SJCRH30 (cell line): Measurements from ENCODE around the gene IRGC. TPM values are rescaled to one million over a fixed set of nuclear protein-coding genes. Genes with fewer than 3 reads are reported as not detected.

Experiments used
- DNase-seq, 2 experiments: peaks; one replicate each; pipeline ENCODE4 v3.0.0-alpha.2; 2015 to 2020
- H3K27ac ChIP-seq: fragments of 250-450 bp; sonication (Bioruptor Pico); 2 replicates; pipeline ENCODE4 v1.5.1; 2020; ENCODE audit warnings: mild to moderate bottlenecking, moderate library complexity
- H3K27me3 ChIP-seq: fragments of 250-450 bp; sonication (Bioruptor Pico); 2 replicates; pipeline ENCODE4 v1.5.1; 2020; ENCODE audit warnings: mild to moderate bottlenecking, moderate library complexity
- H3K36me3 ChIP-seq: fragments of 250-450 bp; sonication (Bioruptor Pico); 2 replicates; pipeline ENCODE4 v1.5.1; 2020; ENCODE audit warnings: mild to moderate bottlenecking, moderate library complexity
- H3K4me1 ChIP-seq: fragments of 250-450 bp; sonication (Bioruptor Pico); 2 replicates; pipeline ENCODE4 v1.5.1; 2020; ENCODE audit warnings: mild to moderate bottlenecking, moderate library complexity
- H3K4me3 ChIP-seq: fragments of 250-450 bp; sonication (Bioruptor Pico); 2 replicates; pipeline ENCODE4 v1.5.1; 2020; ENCODE audit warnings: mild to moderate bottlenecking, moderate library complexity
- H3K9me3 ChIP-seq: fragments of 250-450 bp; sonication (Bioruptor Pico); replicated peaks from 2 replicates; pipeline ENCODE4 v1.5.1; 2020; ENCODE audit warnings: mild to moderate bottlenecking, moderate library complexity
- total RNA-seq: library from RNA; depleted of rRNA; stranded (reverse); fragments of >200 nt; shearing (Covaris generic); gene quantifications from 2 replicates; pipeline ENCODE4 v1.2.3, GENCODE V29; 2014

IRGC gene
- total RNA-seq, 1 experiment from 2014 or later, result not detected

GRCh38 chr19:43700395-43701000 lies 15.4 kb upstream of the IRGC start:
- H3K27ac ChIP-seq, result peak overlapping the region; percentile 25
- peak; percentile 77 to 85 for DNase-seq
- H3K9me3 ChIP-seq, result no peaks in the 10 kb centered on the region
- peak overlapping the region; percentile 43 for H3K4me3 ChIP-seq
- H3K36me3 ChIP-seq, result no peaks in the 10 kb centered on the region
- no peaks in the 10 kb centered on the region for H3K27me3 ChIP-seq
- H3K4me1 ChIP-seq, result peaks cover 23% of the 10 kb centered on the region

DNA sequence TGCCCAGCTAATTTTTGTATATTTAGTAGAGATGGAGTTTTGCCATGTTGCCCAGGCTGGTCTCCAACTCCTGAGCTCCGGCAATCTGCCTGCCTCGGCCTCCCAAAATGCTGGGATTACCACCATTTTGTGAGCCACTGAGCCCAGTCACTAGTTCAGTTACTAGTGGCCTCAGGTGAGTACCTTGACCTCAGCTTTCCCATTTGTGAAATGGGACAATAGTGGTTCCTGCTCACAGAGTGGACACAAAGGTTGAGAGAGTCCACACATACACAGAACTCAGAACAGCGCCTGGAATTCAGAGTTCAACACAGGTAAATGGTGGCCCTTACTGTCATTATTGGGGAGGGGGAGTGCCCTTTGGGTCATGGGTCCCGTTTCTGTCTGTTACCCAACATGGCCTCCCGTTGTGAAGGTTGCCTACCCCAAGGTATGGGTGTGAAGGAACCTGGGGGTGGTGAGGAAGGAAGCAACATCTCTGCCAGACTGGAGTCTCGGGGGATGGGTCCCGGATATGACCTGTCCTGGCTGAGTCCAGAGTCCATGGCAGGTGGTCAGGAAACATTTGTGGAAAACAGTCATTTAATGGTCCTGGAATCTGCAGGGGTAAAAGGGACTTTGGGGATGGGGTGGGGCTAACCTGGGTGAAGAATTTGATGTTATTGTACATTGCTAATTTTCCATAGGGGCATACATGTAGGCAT lies 11.7 kb upstream of the IRGC start:
- H3K36me3 ChIP-seq, result no peaks in the 10 kb centered on the region
- H3K27ac ChIP-seq, result no peak overlapping the region
- DNase-seq, result no peak
- H3K27me3 ChIP-seq, result no peaks in the 10 kb centered on the region
- H3K4me3 ChIP-seq, result no peak overlapping the region
- no peaks in the 10 kb centered on the region for H3K9me3 ChIP-seq
- peaks cover 23% of the 10 kb centered on the region for H3K4me1 ChIP-seq

DNA sequence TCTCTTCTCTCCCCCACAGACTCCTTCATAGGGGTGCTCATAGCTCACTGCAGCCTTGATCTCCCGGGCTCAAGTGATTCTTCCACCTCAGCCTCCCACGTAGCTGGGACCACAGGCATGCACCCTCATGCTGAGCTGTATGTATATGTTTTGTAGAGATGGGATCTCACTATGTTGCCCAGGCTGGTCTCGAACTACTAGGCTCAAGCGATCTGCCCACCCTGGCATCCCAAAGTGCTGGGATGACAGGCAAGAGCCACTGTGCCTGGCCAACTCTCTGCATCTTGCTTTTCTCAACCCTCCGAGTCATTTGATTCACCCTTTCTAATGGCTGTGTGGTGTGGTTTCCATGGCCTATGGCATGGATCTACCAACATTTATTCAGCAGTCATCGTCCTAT lies 10.1 kb upstream of the IRGC start:
- DNase-seq, result no peak
- no peaks in the 10 kb centered on the region for H3K9me3 ChIP-seq
- H3K4me3 ChIP-seq, result no peak overlapping the region
- no peaks in the 10 kb centered on the region for H3K27me3 ChIP-seq
- H3K27ac ChIP-seq, result no peak overlapping the region
- peaks cover 15% of the 10 kb centered on the region for H3K4me1 ChIP-seq
- H3K36me3 ChIP-seq, result no peaks in the 10 kb centered on the region

DNA sequence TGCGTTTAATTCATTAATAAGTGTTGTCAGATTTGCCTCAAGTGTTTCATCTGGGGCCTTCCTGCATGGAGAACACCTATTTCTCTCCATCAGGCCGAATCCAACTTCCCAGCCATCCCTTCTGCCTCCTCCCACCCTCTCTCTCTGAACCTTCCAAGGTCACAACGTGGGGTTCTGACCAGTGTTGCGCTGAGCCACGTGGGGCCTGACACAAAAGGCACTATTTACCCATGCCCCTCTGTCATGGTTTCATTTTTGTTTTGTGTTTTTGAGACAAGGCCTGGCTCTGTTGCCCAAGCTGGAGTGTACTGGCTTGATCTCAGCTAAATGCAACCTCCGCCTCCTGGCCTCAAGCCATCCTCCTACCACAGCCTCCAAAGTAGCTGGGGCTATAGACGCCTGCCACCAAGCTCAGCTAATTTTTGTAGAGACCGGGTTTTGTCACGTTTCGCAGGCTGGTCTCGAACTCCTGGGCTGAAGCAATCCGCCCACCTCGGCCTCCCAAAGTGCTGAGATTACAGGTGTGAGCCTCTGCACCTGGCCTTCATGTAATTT lies 8.6 kb upstream of the IRGC start:
- DNase-seq, result no peak
- no peak overlapping the region for H3K4me3 ChIP-seq
- H3K27me3 ChIP-seq, result no peaks in the 10 kb centered on the region
- H3K9me3 ChIP-seq, result no peaks in the 10 kb centered on the region
- no peaks in the 10 kb centered on the region for H3K36me3 ChIP-seq
- no peak overlapping the region for H3K27ac ChIP-seq
- H3K4me1 ChIP-seq, result peaks cover 15% of the 10 kb centered on the region

GRCh38 chr19:43708716-43709115 lies 7.2 kb upstream of the IRGC start:
- Histone ChIP-seq H3K27ac (no peak overlapping the region), H3K4me1 (0 out of 2 replicates have a peak, but pooled peaks cover 3% of the 10 kb centered on the region), H3K27me3 (no peaks in the 10 kb centered on the region), H3K4me3 (no peak overlapping the region), H3K9me3 (no peaks in the 10 kb centered on the region), H3K36me3 (no peaks in the 10 kb centered on the region)
- DNase-seq, result no peak

DNA sequence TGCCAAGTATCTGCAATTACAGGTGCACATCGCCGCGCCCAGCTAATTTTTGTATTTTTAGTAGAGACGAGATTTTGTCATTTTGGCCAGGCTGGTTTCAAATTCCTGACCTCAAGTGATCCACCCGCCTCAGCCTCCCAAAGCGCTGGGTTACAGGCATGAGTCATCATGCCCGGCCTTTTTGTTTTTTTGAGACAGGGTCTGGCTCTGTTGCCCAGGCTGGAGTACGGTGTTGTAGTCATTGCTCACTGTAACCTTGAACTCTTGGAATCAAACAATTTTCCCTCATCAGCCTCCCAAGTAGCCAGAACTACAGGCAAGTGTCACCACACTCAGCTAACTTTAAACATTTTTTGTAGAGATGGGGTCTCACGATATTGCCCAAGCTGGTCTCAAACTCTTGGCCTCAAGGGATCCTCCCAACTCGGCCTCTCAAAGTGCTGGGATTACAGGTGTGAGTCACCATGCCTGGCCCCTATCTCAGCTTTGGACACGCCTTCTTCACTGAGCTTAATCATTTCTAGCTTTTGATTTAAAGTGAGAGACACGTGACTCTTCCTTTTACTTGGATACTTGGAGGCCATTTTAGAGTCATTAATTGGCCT lies 4.0 kb upstream of the IRGC start:
- Histone ChIP-seq H3K4me3 (no peak overlapping the region), H3K9me3 (no peaks in the 10 kb centered on the region), H3K36me3 (no peaks in the 10 kb centered on the region), H3K27ac (no peak overlapping the region), H3K27me3 (no peaks in the 10 kb centered on the region), H3K4me1 (0 out of 2 replicates have a peak, but pooled peaks cover 3% of the 10 kb centered on the region)
- DNase-seq, result no peak

DNA sequence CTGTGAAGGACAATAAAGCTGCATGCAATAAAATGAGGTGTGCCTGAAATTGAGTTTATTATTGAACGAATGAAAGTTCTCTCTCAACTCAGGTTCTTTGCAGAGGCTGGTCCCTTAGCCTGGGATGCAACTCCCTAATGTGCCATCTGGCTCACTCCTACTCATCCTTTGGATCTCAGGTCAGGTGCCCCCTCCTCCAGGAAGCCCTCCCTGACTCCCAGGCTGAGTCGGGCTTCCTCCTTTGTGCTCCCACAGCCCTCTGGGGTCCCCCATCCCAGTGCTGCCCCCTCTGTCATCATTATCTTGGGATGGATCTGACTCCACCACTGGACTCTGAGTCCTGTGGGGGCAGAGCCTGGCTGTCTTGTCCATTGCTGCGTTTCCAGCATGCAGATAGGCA lies 2.7 kb upstream of the IRGC start:
- no peaks in the 10 kb centered on the region for H3K36me3 ChIP-seq
- H3K4me3 ChIP-seq, result no peak overlapping the region
- DNase-seq, result no peak
- H3K27me3 ChIP-seq, result no peaks in the 10 kb centered on the region
- H3K27ac ChIP-seq, result no peak overlapping the region
- no peaks in the 10 kb centered on the region for H3K9me3 ChIP-seq
- H3K4me1 ChIP-seq, result 0 out of 2 replicates have a peak, but pooled peaks cover 3% of the 10 kb centered on the region

GRCh38 chr19:43718627-43719377 lies 2.9 kb downstream of the IRGC start:
- no peaks in the 10 kb centered on the region for H3K4me1 ChIP-seq
- H3K27me3 ChIP-seq, result no peaks in the 10 kb centered on the region
- no peak for DNase-seq
- H3K36me3 ChIP-seq, result no peaks in the 10 kb centered on the region
- no peak overlapping the region for H3K4me3 ChIP-seq
- H3K9me3 ChIP-seq, result no peaks in the 10 kb centered on the region
- H3K27ac ChIP-seq, result no peak overlapping the region

- Histone ChIP-seq H3K4me3 (no peak overlapping the region), H3K27ac (no peak overlapping the region), H3K27me3 (no peaks in the 10 kb centered on the region), H3K36me3 (no peaks in the 10 kb centered on the region), H3K9me3 (no peaks in the 10 kb centered on the region), H3K4me1 (no peaks in the 10 kb centered on the region)
- DNase-seq, result no peak
Measured at GRCh38 chr19:43719378-43719868, 3.5 kb downstream of the IRGC start.

DNA sequence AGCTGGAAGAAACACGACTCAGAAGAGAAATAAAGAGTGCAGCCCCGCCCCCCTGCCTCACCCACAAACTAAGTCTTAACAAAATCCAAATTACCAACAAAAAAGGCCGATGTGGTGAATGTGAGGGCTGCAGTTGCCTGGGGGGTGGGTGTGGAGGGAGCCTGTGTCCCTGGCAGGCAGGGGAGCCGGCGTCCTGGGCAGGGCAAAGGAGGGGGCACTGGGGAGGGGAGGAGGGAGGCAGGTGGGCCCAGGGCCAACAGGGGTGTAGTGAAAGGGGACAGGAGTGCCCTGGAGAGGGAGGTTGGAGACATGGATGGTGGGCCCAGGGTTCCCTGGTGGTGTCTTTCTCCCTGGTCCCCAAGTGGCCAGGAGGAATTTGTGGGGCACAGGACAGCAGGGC lies 4.0 kb downstream of the IRGC start:
- Histone ChIP-seq H3K27me3 (no peaks in the 10 kb centered on the region), H3K4me1 (no peaks in the 10 kb centered on the region), H3K4me3 (no peak overlapping the region), H3K9me3 (no peaks in the 10 kb centered on the region), H3K36me3 (no peaks in the 10 kb centered on the region), H3K27ac (no peak overlapping the region)
- DNase-seq, result no peak

- Histone ChIP-seq H3K9me3 (no peaks in the 10 kb centered on the region), H3K4me3 (no peak overlapping the region), H3K27me3 (no peaks in the 10 kb centered on the region), H3K36me3 (no peaks in the 10 kb centered on the region), H3K4me1 (no peaks in the 10 kb centered on the region), H3K27ac (no peak overlapping the region)
- DNase-seq, result no peak
Measured at GRCh38 chr19:43720936-43721335, 5.1 kb downstream of the IRGC start.

DNA sequence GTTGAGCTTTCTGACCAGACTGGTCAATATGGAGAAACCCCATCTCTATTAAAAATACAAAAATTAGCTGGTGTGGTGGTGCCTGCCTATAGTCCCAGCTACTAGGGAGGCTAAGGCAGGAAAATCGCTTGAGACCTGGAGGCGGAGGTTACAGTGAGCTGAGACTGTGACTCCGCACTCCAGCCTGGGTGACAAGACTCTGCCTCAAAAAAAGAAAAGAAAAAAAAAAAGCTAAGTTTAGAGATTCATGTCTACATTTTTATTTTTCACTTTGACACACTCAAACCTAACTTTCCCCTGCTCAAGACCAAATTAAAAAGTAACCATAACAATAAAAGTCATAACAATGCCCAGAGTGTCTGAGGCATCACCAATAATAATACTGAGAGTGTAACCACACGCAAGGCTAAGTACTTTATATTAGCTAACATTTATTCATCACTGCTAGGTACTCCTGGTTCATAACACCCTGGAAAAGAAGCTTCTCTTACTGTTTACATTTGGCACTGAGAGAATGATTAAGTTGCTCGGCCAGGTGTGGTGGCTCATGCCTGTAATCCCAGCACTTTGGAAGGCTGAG lies 5.7 kb downstream of the IRGC start:
- H3K4me1 ChIP-seq, result no peaks in the 10 kb centered on the region
- no peaks in the 10 kb centered on the region for H3K27me3 ChIP-seq
- no peak for DNase-seq
- H3K27ac ChIP-seq, result no peak overlapping the region
- no peaks in the 10 kb centered on the region for H3K36me3 ChIP-seq
- no peak overlapping the region for H3K4me3 ChIP-seq
- no peaks in the 10 kb centered on the region for H3K9me3 ChIP-seq

DNA sequence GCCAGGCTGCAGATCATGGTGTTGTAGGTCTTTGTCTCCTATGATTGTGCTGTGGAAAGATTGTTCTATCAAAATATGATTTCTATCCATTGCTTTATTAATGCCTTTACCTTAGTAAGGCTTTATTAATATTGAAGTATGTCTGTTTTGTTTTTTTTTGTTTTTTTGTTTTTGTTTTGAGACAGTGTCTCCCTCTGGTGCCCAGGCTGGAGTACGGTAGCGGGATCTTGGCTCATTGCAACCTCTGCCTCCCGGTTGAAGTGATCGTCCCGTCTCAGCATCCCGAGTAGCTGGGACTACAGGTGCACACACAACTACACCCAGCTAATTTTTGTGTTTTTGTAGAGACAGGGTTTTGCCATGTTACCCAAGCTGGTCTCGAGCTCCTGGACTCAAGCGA lies 7.7 kb downstream of the IRGC start:
- Histone ChIP-seq H3K9me3 (no peaks in the 10 kb centered on the region), H3K36me3 (no peaks in the 10 kb centered on the region), H3K4me3 (no peak overlapping the region), H3K4me1 (no peaks in the 10 kb centered on the region), H3K27me3 (no peaks in the 10 kb centered on the region), H3K27ac (no peak overlapping the region)
- DNase-seq, result no peak

- no peak overlapping the region for H3K4me3 ChIP-seq
- no peak overlapping the region for H3K27ac ChIP-seq
- no peaks in the 10 kb centered on the region for H3K36me3 ChIP-seq
- no peak for DNase-seq
- H3K9me3 ChIP-seq, result no peaks in the 10 kb centered on the region
- no peaks in the 10 kb centered on the region for H3K4me1 ChIP-seq
- H3K27me3 ChIP-seq, result no peaks in the 10 kb centered on the region
Measured at GRCh38 chr19:43724896-43725295, 9.0 kb downstream of the IRGC start.
